NCI-H774 (cell line): Measurements from ENCODE around the gene ITPR1.

Experiments
- DNase-seq: peaks from one replicate; lab custom pipeline; 2025; lab: John Stamatoyannopoulos, UW

The ITPR1 gene

GRCh38 chr3:4491855-4492207 lies 1.3 kb upstream of the ITPR1 start:
- no peak for DNase-seq

- no peak for DNase-seq
Measured at GRCh38 chr3:4492208-4493013, 737 bp upstream of the ITPR1 start.

GRCh38 chr3:4493941-4494894 lies 1.1 kb downstream of the ITPR1 start:
- DNase-seq = no peak

GRCh38 chr3:4494895-4495264 lies 1.7 kb downstream of the ITPR1 start:
- DNase-seq = no peak

- no peak for DNase-seq
Measured at GRCh38 chr3:4495294-4496086, 2.3 kb downstream of the ITPR1 start.

- no peak for DNase-seq
Measured at GRCh38 chr3:4496087-4496452, 2.9 kb downstream of the ITPR1 start.

GRCh38 chr3:4497005-4497692 lies 4.0 kb downstream of the ITPR1 start:
- DNase-seq = no peak

- DNase-seq = no peak
Measured at GRCh38 chr3:4497843-4498324, 4.7 kb downstream of the ITPR1 start.

GRCh38 chr3:4498446-4498845 lies 5.3 kb downstream of the ITPR1 start:
- DNase-seq = no peak

GRCh38 chr3:4501437-4501836 lies 8.3 kb downstream of the ITPR1 start:
- DNase-seq = no peak

- no peak for DNase-seq
Measured at GRCh38 chr3:4501927-4502326, 8.8 kb downstream of the ITPR1 start.

- no peak for DNase-seq
Measured at GRCh38 chr3:4503050-4503449, 9.9 kb downstream of the ITPR1 start.

- no peak for DNase-seq
Measured at GRCh38 chr3:4504340-4505261, 11.5 kb downstream of the ITPR1 start.

- no peak for DNase-seq
Measured at GRCh38 chr3:4505688-4506558, 12.8 kb downstream of the ITPR1 start.

GRCh38 chr3:4506559-4507023 lies 13.4 kb downstream of the ITPR1 start:
- no peak for DNase-seq

GRCh38 chr3:4507024-4507596 lies 14.0 kb downstream of the ITPR1 start:
- DNase-seq = no peak

GRCh38 chr3:4508048-4508981 lies 15.2 kb downstream of the ITPR1 start:
- no peak for DNase-seq

GRCh38 chr3:4509043-4509442 lies 15.9 kb downstream of the ITPR1 start:
- no peak for DNase-seq
